ENCODE data around the gene CNOT4.

Gene CNOT4

DNA sequence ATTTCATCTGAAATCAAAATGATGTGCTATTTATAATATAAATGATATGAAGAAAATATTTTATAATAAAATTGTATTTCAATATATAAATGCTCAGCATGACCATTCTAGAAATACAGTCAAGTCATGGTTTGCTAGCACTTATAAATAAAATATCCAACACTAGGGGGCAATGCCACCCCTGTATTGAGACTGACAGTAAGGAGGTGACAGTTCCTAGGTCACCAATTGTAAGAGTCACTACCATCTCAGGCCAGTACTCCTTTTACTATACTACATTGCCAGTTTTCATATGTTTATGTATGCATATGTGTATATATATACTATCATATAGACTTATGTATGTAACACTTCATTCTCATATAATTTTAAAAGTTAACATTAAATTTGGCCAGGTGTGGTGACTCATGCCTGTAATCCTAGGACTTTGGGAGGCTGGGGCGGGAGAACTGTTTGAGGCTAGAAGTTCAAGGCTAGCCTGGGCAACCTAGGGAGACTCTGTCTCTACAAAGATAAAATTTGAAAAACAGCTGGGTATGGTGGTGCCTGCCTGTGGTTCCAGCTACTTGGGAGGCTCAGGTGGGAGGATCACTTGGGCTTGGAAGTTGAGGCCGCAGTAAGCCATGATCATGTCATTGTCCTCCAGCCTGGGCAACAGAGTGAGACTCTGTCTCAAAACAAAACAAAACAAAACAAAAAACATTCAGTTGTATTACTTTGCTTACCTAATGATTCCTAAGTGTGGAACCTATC is 2.4 kb upstream of the CNOT4 start:
- TF ChIP-seq, protein P1, sequence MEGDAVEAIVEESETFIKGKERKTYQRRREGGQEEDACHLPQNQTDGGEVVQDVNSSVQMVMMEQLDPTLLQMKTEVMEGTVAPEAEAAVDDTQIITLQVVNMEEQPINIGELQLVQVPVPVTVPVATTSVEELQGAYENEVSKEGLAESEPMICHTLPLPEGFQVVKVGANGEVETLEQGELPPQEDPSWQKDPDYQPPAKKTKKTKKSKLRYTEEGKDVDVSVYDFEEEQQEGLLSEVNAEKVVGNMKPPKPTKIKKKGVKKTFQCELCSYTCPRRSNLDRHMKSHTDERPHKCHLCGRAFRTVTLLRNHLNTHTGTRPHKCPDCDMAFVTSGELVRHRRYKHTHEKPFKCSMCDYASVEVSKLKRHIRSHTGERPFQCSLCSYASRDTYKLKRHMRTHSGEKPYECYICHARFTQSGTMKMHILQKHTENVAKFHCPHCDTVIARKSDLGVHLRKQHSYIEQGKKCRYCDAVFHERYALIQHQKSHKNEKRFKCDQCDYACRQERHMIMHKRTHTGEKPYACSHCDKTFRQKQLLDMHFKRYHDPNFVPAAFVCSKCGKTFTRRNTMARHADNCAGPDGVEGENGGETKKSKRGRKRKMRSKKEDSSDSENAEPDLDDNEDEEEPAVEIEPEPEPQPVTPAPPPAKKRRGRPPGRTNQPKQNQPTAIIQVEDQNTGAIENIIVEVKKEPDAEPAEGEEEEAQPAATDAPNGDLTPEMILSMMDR (IDR thresholded peaks at IDR 0.05) = peak; percentile 50; the same call in 1 of the 2 replicates

- TF ChIP-seq, protein P1 (IDR thresholded peaks at IDR 0.05) = no peak
Measured at GRCh38 chr7:135510592-135511183, 786 bp upstream of the CNOT4 start.

DNA sequence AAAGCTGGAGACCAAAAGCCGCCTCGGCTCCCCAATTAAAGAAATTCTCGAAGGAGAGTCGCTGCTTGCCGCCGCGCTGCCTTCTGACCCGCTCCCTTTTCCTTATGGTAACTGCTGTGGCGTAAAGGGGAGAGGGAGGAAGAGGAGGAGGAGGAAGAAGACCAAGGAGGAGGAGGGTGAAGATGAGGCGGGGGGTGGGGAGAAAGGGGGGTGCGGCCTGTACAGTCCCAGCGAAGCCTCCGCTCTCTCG is 388 bp downstream of the CNOT4 start:
- TF ChIP-seq, protein P1 (IDR thresholded peaks at IDR 0.05) = no peak

GRCh38 chr7:135508883-135509588 is 866 bp downstream of the CNOT4 start:
- TF ChIP-seq, protein P1 (IDR thresholded peaks at IDR 0.05) = no peak

GRCh38 chr7:135501402-135501801 is 8.5 kb downstream of the CNOT4 start:
- TF ChIP-seq, protein P1 (IDR thresholded peaks at IDR 0.05) = no peak

DNA sequence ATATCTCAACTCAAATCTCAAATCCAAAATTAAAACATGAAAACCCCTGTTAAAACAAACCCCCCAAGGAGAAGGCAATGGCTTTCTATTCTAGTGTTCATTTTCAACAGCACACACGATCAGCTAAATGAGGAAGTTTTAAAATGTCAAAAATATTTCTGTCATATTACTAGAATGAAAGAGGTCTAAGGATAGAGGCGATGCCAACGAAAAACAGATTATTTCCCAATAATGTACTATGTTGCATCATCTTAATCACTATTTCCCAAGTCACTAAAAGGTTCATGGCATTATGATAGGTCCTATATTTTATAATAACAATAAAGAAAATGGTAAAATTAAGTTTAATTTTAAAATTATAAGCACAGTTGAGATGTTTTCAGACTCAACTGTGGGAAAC is 10.1 kb downstream of the CNOT4 start:
- TF ChIP-seq, protein P1 (IDR thresholded peaks at IDR 0.05) = no peak

GRCh38 chr7:135493362-135493761 is 16.5 kb downstream of the CNOT4 start:
- TF ChIP-seq, protein P1 (IDR thresholded peaks at IDR 0.05) = no peak

Measured in LNCAP (cell line).